Adrenal gland (tissue), 5 donors: ENCODE measurements around the gene AKT1S1.

ENCODE experiments used
- CTCF ChIP-seq, 6 experiments: fragments of 450-650 bp in 4 of 6; fragments of 200-600 bp in 2 of 6; sonication (generic) in 1 of 6; IDR thresholded peaks; 1 replicate in 5 of 6; 2 replicates in 1 of 6; pipeline versions ENCODE4 v1.5.1 to v1.8.0; 2016 to 2021; ENCODE audit warnings: antibody characterized with exemption in 6 of 6, mild to moderate bottlenecking in 2 of 6, moderate library complexity in 1 of 6
- POLR2A ChIP-seq, 2 donors: fragments of 450-650 bp; IDR thresholded peaks; one replicate each; pipeline ENCODE4 v1.6.1; 2017; ENCODE audit warnings: antibody characterized with exemption in 2 of 2, mild to moderate bottlenecking in 2 of 2, moderate library complexity in 1 of 2
- donor health status: DM: no; HTN: no; CAD: no.

- TF ChIP-seq CTCF (IDR thresholded peaks at IDR 0.05) (no peak), POLR2A (IDR thresholded peaks at IDR 0.05) (no peak)
Observed at GRCh38 chr19:49851456-49852259, 25.5 kb downstream of the AKT1S1 start.
